GM21390 (cell line): Measurements from ENCODE around the gene GTF3C5.

Source experiments
- ATAC-seq: cut with Tn5 transposase; IDR thresholded peaks from one replicate; pipeline ENCODE4 v1.9.1; 2021; ENCODE audit not compliant: unreplicated experiment

The GTF3C5 gene

DNA sequence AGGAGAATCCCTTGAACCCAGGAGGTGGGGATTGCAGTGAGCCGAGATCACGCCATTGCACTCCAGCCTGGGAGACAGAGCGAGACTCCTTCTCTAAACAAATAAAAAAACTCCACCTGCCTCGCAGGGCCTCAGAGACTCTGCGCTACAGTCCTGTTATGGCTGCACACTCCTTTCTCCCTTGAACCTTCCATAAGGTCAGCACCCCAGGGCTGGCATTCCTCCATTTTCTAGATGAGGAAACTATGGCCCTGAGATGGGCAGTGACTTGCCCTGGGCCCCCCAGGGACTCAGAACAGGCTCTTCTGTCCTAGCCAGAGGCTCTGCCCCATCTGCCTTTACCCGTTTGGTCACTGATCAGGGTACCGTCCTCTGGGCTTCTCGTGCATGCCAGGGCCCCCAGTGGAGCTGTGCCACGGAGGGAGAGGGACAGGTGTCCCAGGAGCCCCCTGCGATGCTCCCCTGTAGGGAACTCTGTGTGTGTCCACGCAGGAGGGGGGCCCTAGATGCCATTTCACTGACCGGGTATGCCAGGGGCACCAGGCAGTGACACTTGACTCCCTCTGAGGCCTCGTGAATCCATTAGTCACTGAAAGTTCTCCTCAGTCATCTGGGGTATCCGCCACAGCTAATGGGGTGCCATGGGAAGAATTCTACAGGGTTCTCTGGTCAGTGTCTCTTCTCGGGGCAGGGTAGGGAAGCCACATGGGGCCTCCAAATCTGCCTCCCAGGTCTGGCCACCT lies 74.1 kb downstream of the GTF3C5 start:
- ATAC-seq: no peak

- no peak for ATAC-seq
These were observed 74.6 kb downstream of the GTF3C5 start for GRCh38 chr9:133105461-133105770.

- ATAC-seq: no peak
These were observed 75.9 kb downstream of the GTF3C5 start for GRCh38 chr9:133106511-133107244.

- no peak for ATAC-seq
These were observed 76.5 kb downstream of the GTF3C5 start for GRCh38 chr9:133107245-133107722.
